Inflammatory macrophage (primary cell): Measurements from ENCODE around the gene COASY.

Experiments used
- DNase-seq, 2 donors: peaks; one replicate each; pipeline ENCODE4 v3.0.0-alpha.2; 2020 to 2022

Gene COASY

DNA sequence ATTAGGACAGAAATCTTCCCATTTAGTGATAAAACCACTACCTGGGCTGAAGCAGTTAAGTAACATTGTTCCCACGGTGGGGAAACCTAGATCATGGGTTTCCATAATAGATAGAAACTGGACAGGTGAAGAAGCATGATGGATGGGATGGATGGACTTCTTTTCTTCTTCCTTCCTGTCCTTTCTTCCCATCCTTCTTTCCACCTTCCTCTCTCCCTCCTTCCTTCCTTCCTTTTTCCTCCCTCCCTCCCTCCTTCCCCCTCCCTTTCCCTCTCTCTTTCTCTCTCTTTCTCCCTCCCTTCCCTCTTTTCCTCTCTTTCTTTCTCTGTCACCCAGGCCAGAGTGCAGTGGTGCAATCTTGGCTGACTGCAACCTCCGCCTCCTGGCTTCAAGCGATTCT, 12.5 kb downstream of the COASY start:
- no peak for DNase-seq

DNA sequence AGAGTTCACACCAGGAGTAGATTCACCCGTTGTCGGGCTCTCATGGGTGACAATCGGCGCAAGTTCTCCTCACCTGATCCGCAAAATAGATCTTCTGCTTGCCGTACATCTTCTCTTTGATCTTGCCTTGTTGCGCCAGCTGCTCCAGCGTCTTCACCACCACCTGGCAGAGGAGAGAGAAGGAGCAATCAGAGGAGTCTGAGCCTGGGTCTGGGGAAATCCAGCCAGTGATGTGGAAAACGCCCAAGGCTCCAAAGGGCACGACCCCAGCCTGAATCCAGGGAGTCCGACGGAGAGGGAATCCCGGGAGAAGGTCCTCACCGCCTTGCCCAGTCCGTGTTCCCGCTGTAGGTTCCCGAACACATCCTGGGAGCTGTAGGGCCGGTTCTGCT, 15.2 kb downstream of the COASY start:
- DNase-seq, result no peak

DNA sequence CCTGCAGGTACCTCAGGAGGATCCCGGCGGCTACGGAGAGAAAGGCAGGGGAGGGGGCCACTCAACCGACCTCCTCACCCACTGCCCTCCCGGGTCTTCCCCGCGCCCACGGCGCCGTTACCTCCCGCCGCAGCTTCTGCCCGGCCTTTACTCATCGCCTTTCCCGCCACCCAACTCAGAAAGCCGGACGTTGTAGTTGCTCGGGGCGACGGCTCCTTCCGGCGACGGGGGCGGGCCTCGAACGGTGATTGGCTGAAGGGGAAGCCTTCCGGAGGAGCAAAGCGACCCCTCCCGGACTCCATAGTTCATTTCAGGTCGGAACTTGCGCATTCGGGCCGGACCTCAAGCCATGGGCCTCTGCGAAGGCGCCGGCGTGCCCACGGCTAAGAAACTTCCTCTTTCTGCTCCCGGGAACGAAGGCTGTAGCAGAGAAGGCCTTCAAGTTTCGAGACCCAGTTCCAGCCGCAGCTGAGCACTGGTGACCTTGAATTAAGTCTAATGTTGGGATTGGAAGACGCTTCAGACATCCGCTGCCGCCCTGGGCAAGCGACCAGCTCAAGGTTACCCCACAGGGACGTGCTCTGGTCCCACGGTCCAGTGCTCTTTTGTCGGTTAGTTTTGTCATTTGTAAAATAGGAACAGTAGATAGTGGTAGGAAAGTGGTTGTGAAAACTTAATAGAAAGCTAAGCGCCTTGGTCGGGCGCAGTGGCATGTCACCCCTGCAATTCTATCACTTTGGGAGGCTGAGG, 15.8 kb downstream of the COASY start, which contains the start of gene PSMC3IP:
PSMC3IP (minus strand) TSS at position 198 of the 750 bp plus-strand sequence; CDS start at position 155, 43 bp downstream.
- peak; percentile 99 for DNase-seq

DNA sequence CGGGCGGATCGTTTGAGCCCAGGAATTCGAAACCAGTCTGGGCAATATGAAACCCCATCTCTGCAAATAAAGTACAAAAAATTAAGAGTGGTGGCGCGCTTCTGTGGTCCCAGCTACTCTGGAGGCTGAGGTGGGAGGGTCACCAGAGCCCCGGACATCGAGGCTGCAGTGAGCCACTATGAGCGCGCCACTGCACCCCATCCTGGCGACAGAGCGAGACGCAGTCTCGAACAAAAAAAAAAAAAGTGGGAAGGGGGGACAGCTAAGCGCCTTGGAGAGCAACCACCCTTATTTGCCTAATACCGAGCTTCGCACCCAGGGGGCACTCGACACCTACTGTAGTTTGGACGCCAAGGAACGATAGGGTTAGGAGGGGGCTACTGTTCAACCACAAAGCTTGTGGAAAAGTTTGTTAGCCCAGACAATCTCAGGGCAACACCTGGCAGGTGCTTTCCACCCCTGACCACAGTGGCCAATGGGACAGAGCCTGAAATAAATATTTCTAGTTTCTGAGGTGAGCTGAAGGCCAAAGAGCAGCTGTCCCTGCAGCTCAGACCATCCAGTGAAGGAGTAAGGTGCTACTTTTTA, 16.4 kb downstream of the COASY start:
- peak; percentile 74 to 79 for DNase-seq

DNA sequence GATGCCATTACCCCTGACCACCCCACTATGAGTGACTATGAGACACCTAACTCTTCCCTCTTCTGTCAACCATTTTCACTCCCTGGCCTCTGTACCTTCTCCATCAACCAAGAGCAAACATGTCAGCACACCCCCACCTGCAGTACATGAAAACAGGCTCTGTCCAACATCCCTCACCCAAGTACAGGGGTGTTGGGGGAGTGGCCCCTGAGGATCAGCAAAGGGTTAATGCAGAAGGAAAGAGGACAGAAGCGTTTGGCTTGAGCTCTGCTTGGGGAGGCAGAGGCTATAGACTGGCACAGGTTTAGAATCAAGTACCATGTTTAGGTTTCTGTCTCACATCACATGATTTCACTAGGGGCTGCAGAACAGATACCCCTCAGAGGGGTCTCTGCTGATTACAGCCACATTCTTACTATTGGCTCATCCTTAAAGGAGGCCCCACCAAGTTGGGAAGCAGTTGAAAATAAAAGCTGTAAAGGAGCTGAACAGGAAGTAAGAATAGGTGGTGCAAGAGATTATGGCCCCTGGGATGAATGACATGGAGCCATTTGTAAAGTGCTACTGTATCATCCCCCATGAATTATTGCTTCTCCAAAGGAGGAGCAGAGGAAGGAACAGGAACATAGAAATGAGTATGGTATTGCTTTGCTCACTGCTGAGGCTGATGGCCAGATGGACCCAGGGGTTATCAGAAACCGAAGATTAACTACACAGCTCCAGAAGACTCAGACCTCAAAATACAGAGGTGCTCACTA, 18.0 kb downstream of the COASY start:
- DNase-seq, result no peak

DNA sequence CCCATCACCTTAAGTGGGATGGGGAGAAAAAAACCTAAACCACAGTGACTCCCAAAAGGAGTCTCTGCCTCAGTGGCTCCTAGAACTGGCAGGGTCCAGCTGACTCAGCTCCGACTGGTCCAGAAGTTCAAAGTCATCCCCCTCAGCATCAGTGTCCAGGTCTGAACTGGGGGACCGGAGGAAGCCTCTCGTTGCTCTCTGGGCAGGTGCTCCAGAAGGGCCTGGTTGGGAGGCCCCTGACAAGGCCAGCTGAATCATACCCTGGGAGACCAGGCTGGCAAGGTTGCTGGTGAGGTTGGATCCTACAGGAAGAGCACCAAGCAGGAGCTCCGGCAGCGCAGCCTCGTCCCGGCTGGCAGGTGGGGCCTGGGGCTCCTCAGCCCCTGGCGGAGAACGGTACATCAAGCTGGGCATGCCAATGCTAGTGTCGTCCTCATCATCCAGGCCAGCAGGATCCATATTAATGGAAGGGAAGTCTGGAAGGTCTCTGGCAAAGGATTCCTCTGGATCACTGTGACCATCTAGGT, 19.9 kb downstream of the COASY start:
- DNase-seq, result no peak

DNA sequence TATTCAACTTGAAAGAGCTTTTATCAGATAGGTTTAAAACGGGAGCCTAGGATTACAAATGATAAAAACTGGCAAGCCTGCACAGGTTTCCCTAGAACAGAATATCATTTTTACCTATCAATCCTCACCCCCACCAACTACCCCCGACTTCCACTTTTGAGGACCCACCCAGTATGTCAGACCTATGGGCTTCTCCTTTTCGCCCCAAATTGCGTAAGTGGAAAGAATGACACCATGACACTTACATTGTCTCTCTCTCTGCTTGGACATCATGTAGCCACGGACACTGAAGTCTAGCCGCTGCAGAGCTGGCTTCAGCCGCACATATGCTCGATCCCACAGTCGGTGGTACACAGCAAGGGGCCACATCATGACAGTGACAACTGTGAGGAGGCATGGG, 22.9 kb downstream of the COASY start:
- peak; percentile 85 to 86 for DNase-seq

DNA sequence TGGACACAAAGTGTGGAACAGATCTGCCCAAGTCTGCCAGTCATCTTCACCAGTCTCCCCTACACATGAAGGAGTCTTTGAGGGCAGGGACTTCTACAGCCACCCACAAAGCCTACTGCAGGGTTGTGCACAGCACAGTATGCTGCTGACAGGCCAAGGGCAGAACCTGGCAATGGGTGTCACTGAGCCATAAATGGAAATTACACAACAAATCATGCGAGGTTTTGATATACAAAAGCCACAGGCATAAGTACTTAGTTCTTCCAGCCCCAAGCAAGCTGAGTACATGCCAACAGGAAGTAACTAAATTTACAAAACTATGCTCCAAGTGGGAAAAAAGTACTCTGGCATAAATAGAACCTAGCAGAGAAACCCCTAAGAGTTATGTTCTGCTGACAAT, 23.4 kb downstream of the COASY start:
- DNase-seq, result peak; percentile 88 to 89

DNA sequence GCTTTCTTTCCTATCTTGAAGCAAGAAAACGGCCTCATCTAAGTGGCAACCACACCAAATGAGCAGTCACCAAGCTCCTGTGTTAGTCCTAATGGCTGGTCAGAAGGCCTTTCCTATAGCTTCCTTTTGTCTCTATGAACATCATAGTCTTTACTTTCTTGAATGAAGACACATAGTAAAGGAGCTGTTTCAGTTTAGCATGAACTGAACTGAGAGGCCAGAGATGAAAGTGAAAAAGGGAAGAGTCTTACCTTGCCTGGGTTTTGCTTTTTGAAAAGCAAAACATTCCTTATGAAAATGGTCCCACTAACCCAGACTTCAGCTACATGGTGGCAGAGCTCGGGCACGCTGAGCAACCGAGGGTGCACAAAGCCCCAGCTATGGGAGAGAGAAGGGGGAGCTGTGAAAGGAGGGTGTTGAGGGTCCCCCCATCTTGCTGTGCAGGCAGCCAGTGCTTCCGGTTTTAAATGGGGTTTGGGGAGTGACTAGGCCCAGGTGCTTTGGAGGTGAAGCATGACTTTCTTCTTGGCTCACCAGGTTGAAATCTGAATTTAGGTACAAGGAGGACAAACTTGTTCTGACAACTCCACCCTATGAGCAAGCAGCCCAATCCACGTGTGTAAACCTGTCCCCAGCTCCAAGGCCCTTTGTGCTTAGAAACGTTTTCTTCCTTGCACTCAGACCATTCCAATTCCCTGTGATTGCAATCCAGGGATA, 24.7 kb downstream of the COASY start:
- no peak for DNase-seq

DNA sequence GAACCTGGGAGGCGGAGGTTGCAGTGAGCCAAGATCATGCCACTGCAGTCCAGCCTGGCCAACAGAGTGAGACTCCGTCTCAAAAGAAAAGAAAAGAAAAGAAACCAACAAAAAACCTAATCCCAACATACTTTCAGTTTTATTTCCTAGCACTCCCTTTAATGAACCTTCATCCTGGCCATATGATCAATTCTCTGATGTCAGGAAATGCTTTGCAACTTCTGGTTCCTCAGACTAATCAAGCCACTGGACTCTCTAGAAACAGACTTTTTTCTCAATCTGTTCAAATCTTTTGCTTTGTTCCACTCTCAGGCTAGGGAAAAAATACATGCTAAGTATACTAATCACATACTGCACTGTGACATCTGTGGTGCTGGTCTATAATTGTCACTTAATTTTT, 28.9 kb downstream of the COASY start:
- no peak for DNase-seq

DNA sequence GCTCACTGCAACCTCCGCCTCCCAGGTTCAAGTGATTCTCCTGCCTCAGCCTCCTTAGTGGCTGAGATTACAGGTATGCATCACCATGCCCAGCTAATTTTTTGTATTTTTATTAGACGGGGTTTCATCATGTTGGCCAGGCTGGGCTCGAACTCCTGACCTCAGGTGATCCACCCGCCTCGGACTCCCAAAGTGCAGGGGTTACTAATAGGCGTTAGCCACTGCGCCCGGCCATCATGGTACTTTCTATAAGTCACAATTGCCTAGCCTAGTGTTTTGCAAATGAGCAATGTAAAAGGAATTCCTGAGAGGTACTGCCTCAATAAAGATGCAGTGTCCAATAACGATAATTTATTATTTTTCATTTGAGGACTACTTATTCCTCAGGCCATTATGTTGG, 29.5 kb downstream of the COASY start:
- DNase-seq, result no peak

DNA sequence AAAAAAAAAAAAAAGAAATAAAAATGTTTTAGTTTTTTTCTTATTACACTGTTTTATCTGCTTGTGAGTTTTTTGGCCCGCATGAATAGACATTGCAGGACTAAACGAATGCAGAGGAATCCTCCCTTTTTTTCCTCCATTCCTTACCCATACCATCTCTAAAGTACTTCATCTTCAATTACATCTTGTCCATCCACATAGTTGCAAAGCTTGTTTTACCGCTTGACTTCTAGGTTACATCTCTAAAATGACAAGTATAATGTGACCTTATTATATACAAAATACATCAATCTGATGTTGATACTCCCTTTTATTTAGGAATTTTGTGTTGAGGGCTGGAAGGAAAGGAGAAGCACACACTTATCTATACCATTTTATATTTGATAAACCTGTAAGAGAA, 34.4 kb downstream of the COASY start:
- DNase-seq, result no peak

DNA sequence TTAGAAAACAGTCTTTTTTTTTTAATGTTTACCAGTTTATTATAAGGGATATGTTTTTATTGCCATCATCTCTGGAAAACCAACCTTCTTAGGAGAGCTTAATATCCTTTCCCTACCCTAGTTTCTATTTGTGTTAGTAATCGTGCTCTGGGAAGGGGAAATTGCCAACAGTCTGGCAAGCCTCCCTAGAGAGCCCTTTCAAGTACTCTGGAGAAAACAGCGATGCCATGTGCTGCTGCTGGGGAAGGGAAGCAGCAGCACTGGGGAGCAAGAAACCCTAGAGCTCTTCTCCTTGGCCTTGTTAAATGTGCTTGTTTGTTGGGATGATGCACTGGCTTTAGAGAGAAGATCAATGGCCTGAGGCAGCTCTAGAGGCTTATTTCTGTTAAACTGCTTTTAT, 37.0 kb downstream of the COASY start:
- no peak for DNase-seq

DNA sequence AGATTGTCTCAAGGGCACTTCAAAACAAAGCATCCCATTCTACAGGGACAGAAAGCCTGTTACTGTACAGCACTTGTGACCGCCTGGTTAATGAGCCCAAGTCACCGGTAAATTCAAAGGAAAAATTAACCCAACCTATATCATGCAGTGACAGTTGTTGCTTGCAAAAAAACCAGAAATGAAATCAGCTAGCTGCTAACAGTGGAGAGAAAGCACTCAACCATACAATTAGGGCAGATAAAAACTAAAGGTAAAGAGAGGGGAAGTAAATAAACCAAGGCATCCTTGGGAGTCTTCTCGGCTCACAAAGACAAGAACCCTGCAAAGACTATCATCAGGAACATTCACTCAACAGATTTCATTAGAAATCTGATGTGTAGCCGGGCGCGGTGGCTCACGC, 41.4 kb downstream of the COASY start:
- no peak for DNase-seq

DNA sequence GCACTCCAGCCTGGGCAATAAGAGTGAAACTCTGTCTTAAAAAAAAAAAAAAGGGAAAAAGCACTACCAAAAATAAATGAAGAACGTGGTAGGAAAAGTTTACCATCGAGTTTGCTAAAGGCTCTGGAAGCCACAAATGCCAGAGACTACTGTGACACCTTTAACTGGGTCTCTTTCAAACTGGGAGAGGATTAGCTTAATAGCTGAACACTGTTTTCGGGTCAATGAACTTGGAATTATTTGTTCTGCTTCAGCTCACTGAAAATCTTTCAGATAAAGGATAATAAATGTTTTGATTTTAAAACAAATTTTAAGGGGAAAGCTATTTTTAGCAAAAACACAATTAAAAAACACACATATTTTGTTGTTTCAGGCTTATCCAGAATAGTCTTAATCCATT, 45.8 kb downstream of the COASY start:
- no peak for DNase-seq

DNA sequence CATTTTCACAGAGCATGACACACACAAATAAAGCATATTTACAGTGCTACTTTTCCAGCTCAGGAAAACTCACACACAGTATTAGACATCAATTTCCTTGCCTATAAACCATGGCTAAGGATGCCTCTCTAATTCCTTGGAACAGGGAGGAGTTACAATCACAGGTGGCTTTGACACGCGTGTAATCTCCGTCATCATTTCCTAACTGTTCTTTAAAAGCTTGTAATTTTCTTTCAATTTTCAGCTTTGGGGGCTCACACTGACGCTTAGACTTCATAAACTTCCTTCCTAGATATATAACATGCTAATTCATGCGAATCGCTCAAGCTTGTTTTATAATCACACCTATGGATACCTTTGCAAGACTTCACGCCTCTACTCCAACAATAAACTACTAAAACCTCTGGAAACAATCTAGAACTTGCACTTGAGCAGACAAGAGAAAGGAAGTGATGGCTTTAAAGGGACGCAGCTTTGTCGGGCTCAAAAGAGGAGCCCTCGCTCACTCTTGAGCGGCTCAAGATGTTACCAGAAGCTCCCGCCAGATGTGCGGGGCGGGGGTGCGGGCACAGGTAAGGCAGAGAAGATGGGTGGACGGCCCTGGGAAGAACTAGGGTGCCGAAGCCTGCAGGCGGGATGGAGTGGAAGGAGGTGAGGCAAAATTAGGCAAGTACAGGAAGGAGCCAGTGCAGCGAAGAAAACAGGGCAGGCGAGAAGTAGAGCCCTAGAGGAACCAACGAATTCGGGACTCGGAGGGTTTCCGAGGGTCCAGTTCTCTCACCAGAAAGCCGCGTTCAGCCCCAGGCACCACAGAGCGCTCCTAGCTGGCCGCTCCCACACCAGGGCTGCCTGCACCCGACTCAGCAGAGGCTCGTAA, 46.6 kb downstream of the COASY start:
- DNase-seq, result peak in 1 of 2 donors; percentile 21

DNA sequence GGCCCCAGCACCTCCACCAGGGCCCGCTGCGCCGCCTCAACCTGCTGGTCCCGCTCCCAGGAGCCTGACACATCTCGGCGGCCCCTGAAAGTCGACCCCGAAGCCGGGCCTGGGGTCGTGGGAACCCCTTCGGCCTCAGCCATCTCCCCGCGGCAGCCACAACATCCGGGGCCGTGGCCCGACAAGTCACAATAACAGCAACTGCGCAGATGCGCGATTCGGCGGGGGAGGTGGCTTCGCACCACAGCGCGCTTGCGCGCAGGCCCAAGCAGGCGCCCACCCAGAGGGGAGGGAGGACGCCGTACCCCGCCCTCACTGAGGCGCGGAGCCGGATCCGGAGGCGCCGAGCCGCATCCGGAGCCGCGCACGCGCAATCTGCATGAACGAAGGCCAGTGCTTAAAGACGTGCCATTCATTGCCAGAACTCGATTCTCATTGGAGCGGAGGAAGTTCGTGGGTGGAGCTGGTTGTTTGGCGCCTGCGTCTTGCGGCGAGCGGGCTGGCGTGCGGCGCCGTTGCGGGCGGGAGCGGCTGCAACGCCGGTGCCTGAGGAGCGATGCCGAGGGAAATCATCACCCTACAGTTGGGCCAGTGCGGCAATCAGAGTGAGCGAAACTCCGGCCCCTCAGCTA, 47.4 kb downstream of the COASY start, which contains the start of the genes RETREG3 and TUBG1:
RETREG3 (minus strand) TSS at position 193 of the 632 bp plus-strand sequence; CDS start at position 143, 50 bp downstream.
TUBG1 (plus strand) TSS at position 502 of the 632 bp plus-strand sequence; CDS start at position 557, 55 bp downstream.
- DNase-seq, result peak; percentile 100

DNA sequence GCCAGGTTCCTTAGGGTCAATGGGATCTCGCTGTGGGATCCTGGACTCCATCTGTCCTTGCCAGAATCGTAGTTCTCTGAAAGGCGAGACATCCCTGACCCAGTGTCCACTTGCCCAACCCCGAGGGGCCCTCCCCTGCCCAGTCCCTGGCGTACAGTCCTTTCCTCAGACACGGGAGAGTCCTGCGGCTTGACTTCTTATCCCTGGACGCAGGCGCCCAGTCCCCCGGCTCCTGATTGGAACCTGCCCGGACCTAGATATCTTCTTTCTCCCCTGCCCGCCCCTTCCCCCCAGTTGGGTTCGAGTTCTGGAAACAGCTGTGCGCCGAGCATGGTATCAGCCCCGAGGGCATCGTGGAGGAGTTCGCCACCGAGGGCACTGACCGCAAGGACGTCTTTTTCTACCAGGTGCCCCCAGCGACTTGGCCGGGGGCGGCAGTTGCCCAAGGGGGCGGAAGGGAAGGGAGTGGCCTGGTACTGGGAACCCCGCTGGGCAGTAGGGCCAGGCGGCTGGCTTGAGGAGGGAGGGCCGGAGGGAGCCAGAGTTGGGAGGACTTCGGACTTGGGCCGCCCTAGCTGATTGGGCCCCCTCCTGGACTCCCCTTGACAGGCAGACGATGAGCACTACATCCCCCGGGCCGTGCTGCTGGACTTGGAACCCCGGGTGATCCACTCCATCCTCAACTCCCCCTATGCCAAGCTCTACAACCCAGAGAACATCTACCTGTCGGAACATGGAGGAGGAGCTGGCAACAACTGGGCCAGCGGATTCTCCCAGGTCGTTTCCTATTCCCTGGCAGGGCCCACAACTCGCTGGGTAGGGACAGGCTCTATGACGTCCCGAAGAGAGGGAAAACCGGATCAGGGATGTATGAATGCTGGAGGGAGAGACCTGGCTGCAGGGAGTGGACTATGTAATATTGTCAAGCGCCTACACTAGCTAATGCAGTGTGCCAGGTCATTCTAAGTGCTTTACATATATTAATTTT, 48.2 kb downstream of the COASY start:
- DNase-seq, result peak in 1 of 2 donors; percentile 23

DNA sequence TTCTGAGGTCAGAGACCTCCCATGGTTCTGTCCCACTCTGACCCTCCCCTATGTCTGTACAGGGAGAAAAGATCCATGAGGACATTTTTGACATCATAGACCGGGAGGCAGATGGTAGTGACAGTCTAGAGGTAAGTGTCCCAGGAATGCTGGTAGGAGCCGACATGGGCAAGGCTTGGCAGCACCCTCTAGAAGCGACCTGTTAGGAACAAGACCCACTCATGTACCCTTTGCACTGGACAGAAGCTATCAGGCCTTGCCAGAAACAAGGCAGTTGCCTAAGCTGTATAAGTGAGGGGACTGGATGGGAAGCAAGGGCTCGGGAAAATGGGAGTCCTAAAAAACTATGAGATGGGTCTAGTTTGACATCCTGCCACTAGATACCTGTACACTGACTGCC, 50.1 kb downstream of the COASY start:
- no peak for DNase-seq
